MG63 (cell line): ENCODE measurements around the gene PDLIM5. TPM values are rescaled to one million over a fixed set of nuclear protein-coding genes. Genes with fewer than 3 reads are reported as not detected.
"Not testable (repeated sequence)": the region's sequence is repeated elsewhere in the genome, so short reads cannot be mapped to it uniquely, and the experiment has no call there.

Experiments
- DNase-seq: peaks from one replicate; pipeline ENCODE4 v3.0.0-alpha.2; 2020
- H3K27me3 ChIP-seq: fragments of 250-450 bp; sonication (Bioruptor Pico); 2 replicates; pipeline ENCODE4 v1.5.1; 2020; ENCODE audit warnings: mild to moderate bottlenecking, moderate library complexity
- H3K36me3 ChIP-seq: fragments of 250-450 bp; sonication (Bioruptor Pico); 2 replicates; pipeline ENCODE4 v1.5.1; 2020; ENCODE audit warnings: mild to moderate bottlenecking, moderate library complexity
- H3K4me3 ChIP-seq: fragments of 250-450 bp; sonication (Bioruptor Pico); 2 replicates; pipeline ENCODE4 v1.5.1; 2020; ENCODE audit warnings: mild to moderate bottlenecking, moderate library complexity
- H3K9me3 ChIP-seq: fragments of 250-450 bp; sonication (Bioruptor Pico); 2 replicates; pipeline ENCODE4 v1.5.1; 2020; ENCODE audit warnings: mild to moderate bottlenecking, moderate library complexity
- total RNA-seq: library from RNA; depleted of rRNA; stranded (reverse); fragments of >200 nt; shearing (Covaris generic); gene quantifications from 2 replicates; pipeline ENCODE4 v1.2.3, GENCODE V29; 2014; ENCODE audit warnings: low replicate concordance

Gene PDLIM5
- total RNA-seq, 1 experiment from 2014 or later = 19.4 TPM

- H3K27me3 ChIP-seq = no peaks in the 10 kb centered on the region
- H3K9me3 ChIP-seq = no peaks in the 10 kb centered on the region
- DNase-seq = no peak
- no peak overlapping the region for H3K4me3 ChIP-seq
- no peaks in the 10 kb centered on the region for H3K36me3 ChIP-seq
Observed at GRCh38 chr4:94613248-94613647, 161.5 kb downstream of the PDLIM5 start.

- H3K4me3 ChIP-seq = no peak overlapping the region
- H3K27me3 ChIP-seq = no peaks in the 10 kb centered on the region
- no peak for DNase-seq
- no peaks in the 10 kb centered on the region for H3K9me3 ChIP-seq
- H3K36me3 ChIP-seq = no peaks in the 10 kb centered on the region
Observed at GRCh38 chr4:94615451-94615850, 163.7 kb downstream of the PDLIM5 start.

- no peak for DNase-seq
- Histone ChIP-seq H3K27me3 (no peaks in the 10 kb centered on the region), H3K36me3 (peaks cover 3% of the 10 kb centered on the region; the same call in 1 of the 2 replicates)
Observed at GRCh38 chr4:94621491-94622080, 169.8 kb downstream of the PDLIM5 start.

GRCh38 chr4:94623126-94623911 lies 171.6 kb downstream of the PDLIM5 start:
- Histone ChIP-seq H3K9me3 (no peaks in the 10 kb centered on the region), H3K27me3 (no peaks in the 10 kb centered on the region), H3K36me3 (peaks cover 3% of the 10 kb centered on the region; the same call in 1 of the 2 replicates), H3K4me3 (no peak overlapping the region)
- no peak for DNase-seq

More at GRCh38 chr4:94621491-94622080, 169.8 kb downstream of the PDLIM5 start:
- H3K4me3 ChIP-seq = no peak overlapping the region
- H3K9me3 ChIP-seq = no peaks in the 10 kb centered on the region

GRCh38 chr4:94626942-94627341 lies 175.2 kb downstream of the PDLIM5 start:
- H3K4me3 ChIP-seq = no peak overlapping the region
- DNase-seq = no peak
- peaks cover under 1% of the 10 kb centered on the region; the same call in 1 of the 2 replicates for H3K36me3 ChIP-seq
- H3K9me3 ChIP-seq = no peaks in the 10 kb centered on the region
- no peaks in the 10 kb centered on the region for H3K27me3 ChIP-seq

GRCh38 chr4:94629058-94629457 lies 177.3 kb downstream of the PDLIM5 start:
- H3K36me3 ChIP-seq, H3K4me3 ChIP-seq, H3K9me3 ChIP-seq, DNase-seq, H3K27me3 ChIP-seq: not testable (repeated sequence)

- H3K9me3 ChIP-seq = no peaks in the 10 kb centered on the region
- H3K27me3 ChIP-seq = no peaks in the 10 kb centered on the region
- no peak overlapping the region for H3K4me3 ChIP-seq
- DNase-seq = no peak
- H3K36me3 ChIP-seq = no peaks in the 10 kb centered on the region
Observed at GRCh38 chr4:94629837-94630236, 178.1 kb downstream of the PDLIM5 start.

GRCh38 chr4:94634271-94634670 lies 182.5 kb downstream of the PDLIM5 start:
- no peaks in the 10 kb centered on the region for H3K36me3 ChIP-seq
- H3K9me3 ChIP-seq = no peaks in the 10 kb centered on the region
- DNase-seq = no peak
- no peak overlapping the region for H3K4me3 ChIP-seq
- no peaks in the 10 kb centered on the region for H3K27me3 ChIP-seq

GRCh38 chr4:94635177-94635576 lies 183.4 kb downstream of the PDLIM5 start:
- H3K9me3 ChIP-seq = no peaks in the 10 kb centered on the region
- H3K27me3 ChIP-seq = no peaks in the 10 kb centered on the region
- no peaks in the 10 kb centered on the region for H3K36me3 ChIP-seq
- no peak for DNase-seq
- H3K4me3 ChIP-seq = no peak overlapping the region

GRCh38 chr4:94636004-94636403 lies 184.3 kb downstream of the PDLIM5 start:
- Histone ChIP-seq H3K4me3 (no peak overlapping the region), H3K9me3 (no peaks in the 10 kb centered on the region), H3K27me3 (no peaks in the 10 kb centered on the region), H3K36me3 (no peaks in the 10 kb centered on the region)
- DNase-seq = no peak

GRCh38 chr4:94639298-94639697 lies 187.6 kb downstream of the PDLIM5 start:
- H3K36me3 ChIP-seq = no peaks in the 10 kb centered on the region
- no peak overlapping the region for H3K4me3 ChIP-seq
- no peaks in the 10 kb centered on the region for H3K9me3 ChIP-seq
- no peaks in the 10 kb centered on the region for H3K27me3 ChIP-seq
- DNase-seq = no peak

- Histone ChIP-seq H3K4me3 (no peak overlapping the region), H3K36me3 (no peaks in the 10 kb centered on the region), H3K27me3 (no peaks in the 10 kb centered on the region), H3K9me3 (no peaks in the 10 kb centered on the region)
- no peak for DNase-seq
Observed at GRCh38 chr4:94640151-94640550, 188.4 kb downstream of the PDLIM5 start.

GRCh38 chr4:94641702-94642560 lies 190.2 kb downstream of the PDLIM5 start:
- Histone ChIP-seq H3K4me3 (no peak overlapping the region), H3K27me3 (no peaks in the 10 kb centered on the region), H3K36me3 (no peaks in the 10 kb centered on the region; the same call in 1 of the 2 replicates), H3K9me3 (no peaks in the 10 kb centered on the region)
- DNase-seq = no peak

- DNase-seq = no peak
- H3K36me3 ChIP-seq = no peaks in the 10 kb centered on the region; the same call in 1 of the 2 replicates
- H3K4me3 ChIP-seq = no peak overlapping the region
- no peaks in the 10 kb centered on the region for H3K27me3 ChIP-seq
- no peaks in the 10 kb centered on the region for H3K9me3 ChIP-seq
Observed at GRCh38 chr4:94642561-94642866, 190.8 kb downstream of the PDLIM5 start.

GRCh38 chr4:94648699-94649098 lies 197.0 kb downstream of the PDLIM5 start:
- Histone ChIP-seq H3K27me3 (no peaks in the 10 kb centered on the region), H3K9me3 (no peaks in the 10 kb centered on the region), H3K36me3 (peaks cover 3% of the 10 kb centered on the region; the same call in 1 of the 2 replicates), H3K4me3 (no peak overlapping the region)
- DNase-seq = no peak

- H3K27me3 ChIP-seq = no peaks in the 10 kb centered on the region
- H3K4me3 ChIP-seq = no peak overlapping the region
- peaks cover 3% of the 10 kb centered on the region; the same call in 1 of the 2 replicates for H3K36me3 ChIP-seq
- DNase-seq = no peak
- H3K9me3 ChIP-seq = no peaks in the 10 kb centered on the region
Observed at GRCh38 chr4:94649381-94650133, 197.8 kb downstream of the PDLIM5 start.

GRCh38 chr4:94650134-94650495 lies 198.4 kb downstream of the PDLIM5 start:
- H3K9me3 ChIP-seq = no peaks in the 10 kb centered on the region
- H3K36me3 ChIP-seq = peaks cover 3% of the 10 kb centered on the region; the same call in 1 of the 2 replicates
- H3K27me3 ChIP-seq = no peaks in the 10 kb centered on the region
- no peak overlapping the region for H3K4me3 ChIP-seq
- no peak for DNase-seq
